HepG2 (cell line): ENCODE data around the gene INO80C. TPM values are rescaled to one million over a fixed set of nuclear protein-coding genes. Genes with fewer than 3 reads are reported as not detected.

ENCODE experiments used
- ATRX ChIP-seq: sonication (generic); formaldehyde crosslinking; IDR thresholded peaks from 2 replicates; pipeline ENCODE4 v1.4.0; 2020; ENCODE audit warnings: missing genetic modification reagents, borderline replicate concordance
- CHD4 ChIP-seq: fragments of 200-600 bp; sonication (generic); IDR thresholded peaks from 2 replicates; pipeline ENCODE4 v1.7.0; 2017; ENCODE audit warnings: mild to moderate bottlenecking, low read length, borderline replicate concordance
- EEA1 ChIP-seq: sonication (generic); formaldehyde crosslinking; IDR thresholded peaks from 2 replicates; pipeline ENCODE4 v1.5.1; 2020; ENCODE audit warnings: mild to moderate bottlenecking, missing genetic modification reagents, borderline replicate concordance
- FOXO1 ChIP-seq: sonication (generic); formaldehyde crosslinking; IDR thresholded peaks from 2 replicates; pipeline ENCODE4 v1.4.0; 2020; ENCODE audit warnings: missing genetic modification reagents
- ISL2 ChIP-seq: sonication (generic); formaldehyde crosslinking; IDR thresholded peaks from 2 replicates; pipeline ENCODE4 v1.5.0; 2020; ENCODE audit warnings: missing genetic modification reagents
- JARID2 ChIP-seq: sonication (generic); formaldehyde crosslinking; IDR thresholded peaks from 2 replicates; pipeline ENCODE4 v1.8.1; 2023; ENCODE audit warnings: missing genetic modification reagents, inconsistent platforms; ENCODE audit not compliant: insufficient replicate concordance
- JUN ChIP-seq: sonication (generic); formaldehyde crosslinking; IDR thresholded peaks from 2 replicates; pipeline ENCODE4 v1.4.0; 2020; ENCODE audit warnings: mild to moderate bottlenecking, missing genetic modification reagents
- KDM5A ChIP-seq: fragments of 200-600 bp; sonication (generic); IDR thresholded peaks from 2 replicates; pipeline ENCODE4 v1.7.0; 2018; ENCODE audit warnings: antibody characterized with exemption, mild to moderate bottlenecking, low read length, borderline replicate concordance
- MAF1 ChIP-seq: sonication (generic); formaldehyde crosslinking; IDR thresholded peaks from 2 replicates; pipeline ENCODE4 v1.5.0; 2020; ENCODE audit warnings: missing genetic modification reagents, borderline replicate concordance
- MTA3 ChIP-seq: sonication (generic); formaldehyde crosslinking; IDR thresholded peaks from 2 replicates; pipeline ENCODE4 v1.4.0; 2020; ENCODE audit warnings: missing genetic modification reagents
- NFIB ChIP-seq: sonication (generic); formaldehyde crosslinking; IDR thresholded peaks from 2 replicates; pipeline ENCODE4 v1.9.0; 2021; ENCODE audit warnings: missing genetic modification reagents, mild to moderate bottlenecking, borderline replicate concordance
- RARA ChIP-seq: IDR thresholded peaks from 2 replicates; pipeline ENCODE4 v1.6.1; 2016; ENCODE audit warnings: missing genetic modification reagents, missing compliant biosample characterization
- REL ChIP-seq: sonication (generic); formaldehyde crosslinking; conservative IDR thresholded peaks from 2 replicates; pipeline ENCODE4 v1.8.0; 2022; ENCODE audit warnings: mild to moderate bottlenecking, missing genetic modification reagents, moderate library complexity
- SIX4 ChIP-seq: sonication (generic); formaldehyde crosslinking; IDR thresholded peaks from 2 replicates; pipeline ENCODE4 v1.4.0; 2020; ENCODE audit warnings: missing genetic modification reagents
- SNRNP70 ChIP-seq: fragments of 200-400 bp; formaldehyde crosslinking; IDR thresholded peaks from 2 replicates; pipeline ENCODE4 v1.6.1; 2017; ENCODE audit warnings: mild to moderate bottlenecking, low read depth, low read length, moderate library complexity
- SYNCRIP ChIP-seq: fragments of 200-400 bp; formaldehyde crosslinking; IDR thresholded peaks from 2 replicates; pipeline ENCODE4 v1.6.1; 2018; ENCODE audit warnings: mild to moderate bottlenecking, low read depth, low read length; ENCODE audit not compliant: insufficient read depth
- YEATS4 ChIP-seq: sonication (generic); formaldehyde crosslinking; IDR thresholded peaks from 2 replicates; pipeline ENCODE4 v1.4.0; 2020; ENCODE audit warnings: missing genetic modification reagents, borderline replicate concordance
- ZBTB14 ChIP-seq: sonication (generic); formaldehyde crosslinking; IDR thresholded peaks from 2 replicates; pipeline ENCODE4 v1.4.0; 2020; ENCODE audit warnings: missing genetic modification reagents
- ZBTB21 ChIP-seq: sonication (generic); formaldehyde crosslinking; IDR thresholded peaks from 2 replicates; pipeline ENCODE4 v1.4.0; 2020; ENCODE audit warnings: missing genetic modification reagents
- ZNF263 ChIP-seq: sonication (generic); formaldehyde crosslinking; IDR thresholded peaks from 2 replicates; pipeline ENCODE4 v1.4.0; 2020; ENCODE audit warnings: missing genetic modification reagents
- ZNF30 ChIP-seq: sonication (generic); formaldehyde crosslinking; IDR thresholded peaks from 2 replicates; pipeline ENCODE4 v1.5.0; 2020; ENCODE audit warnings: mild to moderate bottlenecking, missing genetic modification reagents
- ZNF329 ChIP-seq: sonication (generic); formaldehyde crosslinking; IDR thresholded peaks from 2 replicates; pipeline ENCODE4 v1.9.0; 2021; ENCODE audit warnings: low read depth, mild to moderate bottlenecking, missing genetic modification reagents
- ZNF432 ChIP-seq: sonication (generic); formaldehyde crosslinking; IDR thresholded peaks from 2 replicates; pipeline ENCODE4 v1.5.0; 2020; ENCODE audit warnings: missing genetic modification reagents, mild to moderate bottlenecking, borderline replicate concordance
- ZNF660 ChIP-seq: sonication (generic); formaldehyde crosslinking; IDR thresholded peaks from 2 replicates; pipeline ENCODE4 v1.5.1; 2020; ENCODE audit warnings: mild to moderate bottlenecking, low read depth, missing genetic modification reagents, borderline replicate concordance
- ZNF720 ChIP-seq: sonication (generic); formaldehyde crosslinking; IDR thresholded peaks from 2 replicates; pipeline ENCODE4 v1.4.0; 2020; ENCODE audit warnings: missing genetic modification reagents
- ZNF749 ChIP-seq: sonication (generic); formaldehyde crosslinking; IDR thresholded peaks from 2 replicates; pipeline ENCODE4 v1.8.0; 2022; ENCODE audit warnings: mild to moderate bottlenecking, missing genetic modification reagents, moderate library complexity, borderline replicate concordance
- ZNF766 ChIP-seq: sonication (generic); formaldehyde crosslinking; IDR thresholded peaks from 2 replicates; pipeline ENCODE4 v1.5.0; 2020; ENCODE audit warnings: missing genetic modification reagents, borderline replicate concordance
- polyA plus RNA-seq, 8 experiments: library from polyadenylated mRNA; depleted of rRNA in 3 of 8; stranded (reverse) in 7 of 8; unstranded in 1 of 8; fragments of >200 nt; fragmentation: Illumina TruSeq in 4 of 8; extraction: Trizol in 4 of 8; gene quantifications; 2 replicates each; pipeline versions ENCODE4 v1.2.1 to v1.2.3, GENCODE V29; 2011 to 2016; ENCODE audit warnings: low read depth in 4 of 8, missing spikeins in 1 of 8, mixed read lengths in 1 of 8; ENCODE audit not compliant: insufficient read depth in 1 of 8
- total RNA-seq, 5 experiments: library from RNA; depleted of rRNA; stranded (reverse); fragments of >200 nt; fragmentation: Illumina TruSeq; extraction: Trizol; gene quantifications; 2 replicates each; pipeline ENCODE4 v1.2.3, GENCODE V29; 2016; ENCODE audit warnings: low read depth in 1 of 5
- TF ChIP-seq, protein P1 (sequence below): sonication (generic); formaldehyde crosslinking; IDR thresholded peaks from 2 replicates; pipeline ENCODE4 v1.8.0; 2022; ENCODE audit warnings: missing genetic modification reagents, mild to moderate bottlenecking, moderate library complexity, borderline replicate concordance

Gene INO80C
- total and polyA plus RNA-seq, 2 of the 13 experiments (the other 11 are each of a cell fraction or from before 2014, with no cell fraction given): 8.2 to 15.4 TPM

GRCh38 chr18:35497370-35498197 lies at the start of gene INO80C (continued):
- TF ChIP-seq RARA (CRISPR knock-in tag) (0 out of 2 replicates have a peak, but pooled peaks have one; percentile 30), ZBTB21 (CRISPR knock-in tag) (no peak), ISL2 (CRISPR knock-in tag) (peak; percentile 84), SYNCRIP (no peak), MTA3 (CRISPR knock-in tag) (no peak), NFIB (no peak), EEA1 (CRISPR knock-in tag) (no peak), ZNF329 (CRISPR knock-in tag) (peak; percentile 41; the same call in 1 of the 2 replicates), ZNF720 (CRISPR knock-in tag) (peak; percentile 89; the same call in 1 of the 2 replicates), FOXO1 (CRISPR knock-in tag) (peak; percentile 58; the same call in 1 of the 2 replicates), ZNF660 (CRISPR knock-in tag) (no peak), ZNF432 (CRISPR knock-in tag) (no peak), KDM5A (peak; percentile 76; the same call in 1 of the 2 replicates), YEATS4 (peak; percentile 91), MAF1 (CRISPR knock-in tag) (no peak; the same call in none of the 2 replicates), REL (CRISPR knock-in tag) (peak; percentile 51; the same call in 1 of the 2 replicates), JARID2 (CRISPR knock-in tag) (no peak), ZNF263 (no peak), JUN (no peak), ZNF749 (peak; percentile 24; the same call in 1 of the 2 replicates), ZBTB14 (CRISPR knock-in tag) (peak; percentile 83), SIX4 (peak; percentile 50), SNRNP70 (no peak), ZNF30 (CRISPR knock-in tag) (no peak), ATRX (CRISPR knock-in tag) (no peak), ZNF766 (0 out of 2 replicates have a peak, but pooled peaks have one; percentile 40), CHD4 (no peak)
- TF ChIP-seq, protein P1, sequence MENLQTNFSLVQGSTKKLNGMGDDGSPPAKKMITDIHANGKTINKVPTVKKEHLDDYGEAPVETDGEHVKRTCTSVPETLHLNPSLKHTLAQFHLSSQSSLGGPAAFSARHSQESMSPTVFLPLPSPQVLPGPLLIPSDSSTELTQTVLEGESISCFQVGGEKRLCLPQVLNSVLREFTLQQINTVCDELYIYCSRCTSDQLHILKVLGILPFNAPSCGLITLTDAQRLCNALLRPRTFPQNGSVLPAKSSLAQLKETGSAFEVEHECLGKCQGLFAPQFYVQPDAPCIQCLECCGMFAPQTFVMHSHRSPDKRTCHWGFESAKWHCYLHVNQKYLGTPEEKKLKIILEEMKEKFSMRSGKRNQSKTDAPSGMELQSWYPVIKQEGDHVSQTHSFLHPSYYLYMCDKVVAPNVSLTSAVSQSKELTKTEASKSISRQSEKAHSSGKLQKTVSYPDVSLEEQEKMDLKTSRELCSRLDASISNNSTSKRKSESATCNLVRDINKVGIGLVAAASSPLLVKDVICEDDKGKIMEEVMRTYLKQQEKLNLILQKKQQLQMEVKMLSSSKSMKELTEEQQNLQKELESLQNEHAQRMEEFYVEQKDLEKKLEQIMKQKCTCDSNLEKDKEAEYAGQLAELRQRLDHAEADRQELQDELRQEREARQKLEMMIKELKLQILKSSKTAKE (CRISPR knock-in tag): peak; percentile 32; the same call in 1 of the 2 replicates
